Stomach (tissue), 9 donors: Measurements from ENCODE around the gene CALHM3. TPM values are rescaled to one million over a fixed set of nuclear protein-coding genes. Genes with fewer than 3 reads are reported as not detected.
A peak's percentile ranks its signal among the peaks of the same experiment; 100 is the strongest.

Source experiments
- DNase-seq, 2 donors: peaks; one replicate each; pipeline versions ENCODE4 v3.0.0 to v3.0.0-alpha.2; 2013 to 2019
- H3K27ac ChIP-seq, 5 donors: fragments of 200-600 bp in 4 of 5; sonication (generic) in 4 of 5; one replicate each; pipeline ENCODE4 v1.5.1; 2013 to 2019; ENCODE audit warnings: mild to moderate bottlenecking in 1 of 5, moderate library complexity in 1 of 5
- H3K27me3 ChIP-seq, 3 donors: fragments of 200-600 bp; sonication (generic); one replicate each; pipeline ENCODE4 v1.5.1; 2017 to 2019; ENCODE audit warnings: mixed run types in 1 of 3
- H3K36me3 ChIP-seq, 4 donors: fragments of 200-600 bp; sonication (generic); 1 replicate in 3 of 4; 2 replicates in 1 of 4; pipeline ENCODE4 v1.5.1; 2016 to 2019
- H3K4me1 ChIP-seq, 4 donors: fragments of 200-600 bp; sonication (generic); one replicate each; pipeline ENCODE4 v1.5.1; 2016 to 2019
- H3K4me3 ChIP-seq, 4 donors: fragments of 200-600 bp; sonication (generic) in 3 of 4; one replicate each; pipeline ENCODE4 v1.5.1; 2016 to 2019; ENCODE audit warnings: mild to moderate bottlenecking in 1 of 4
- H3K9me3 ChIP-seq, 4 donors: fragments of 200-600 bp; sonication (generic); one replicate each; pipeline ENCODE4 v1.5.1; 2016 to 2019
- EP300 ChIP-seq: sonication (generic); formaldehyde crosslinking; IDR thresholded peaks from one replicate; pipeline ENCODE4 v1.6.1; 2017; ENCODE audit warnings: antibody characterized with exemption
- POLR2A ChIP-seq, 4 donors: fragments of 450-650 bp; IDR thresholded peaks; one replicate each; pipeline ENCODE4 v1.6.1; 2016; ENCODE audit warnings: antibody characterized with exemption in 4 of 4, control low read depth in 2 of 4, mild to moderate bottlenecking in 1 of 4, moderate library complexity in 1 of 4
- POLR2AphosphoS5 ChIP-seq, 3 donors: sonication (generic); formaldehyde crosslinking; IDR thresholded peaks; one replicate each; pipeline ENCODE4 v1.6.1; 2016; ENCODE audit warnings: antibody characterized with exemption in 3 of 3
- WGBS, 5 donors: extraction: QIAGEN DNeasy Blood & Tissue Kit in 3 of 5; methylation state at CpG; one replicate each; pipeline versions ENCODE4 v1.1.5 to v1.1.7; 2013 to 2018; 5-methylcytosine and 5-hydroxymethylcytosine counted together
- intact Hi-C: fragments of 100-400 bp; cut with DNase I; formaldehyde crosslinking; loops from one replicate; pipeline ENCODE4 v1.15.1; 2023; ENCODE audit warnings: low total_unique reads
- polyA plus RNA-seq, 3 donors: library from polyadenylated mRNA; stranded (reverse); fragments of 200-250 nt; gene quantifications; one replicate each; pipeline ENCODE4 v1.2.3, GENCODE V29; 2013
- total RNA-seq, 5 donors: library from RNA; depleted of rRNA; stranded (reverse); fragments of >200 nt; gene quantifications; one replicate each; pipeline versions ENCODE4 v1.1.0 to v1.2.3, GENCODE V29; 2014 to 2016
- TF ChIP-seq, protein P1 (sequence below), 7 experiments: fragments of 450-650 bp in 4 of 7; fragments of 200-600 bp in 3 of 7; sonication (generic) in 3 of 7; IDR thresholded peaks; one replicate each; pipeline ENCODE4 v1.5.1; 2016 to 2019; ENCODE audit warnings: antibody characterized with exemption in 7 of 7, control low read depth in 2 of 7, mild to moderate bottlenecking in 1 of 7
- donor health status: healthy with polysubstance abuse.
- donor health status: Bipolar disorder and iron deficiency.
- donor health status: healthy.

CALHM3 gene
- total and polyA plus RNA-seq, 8 donors = not detected

DNA sequence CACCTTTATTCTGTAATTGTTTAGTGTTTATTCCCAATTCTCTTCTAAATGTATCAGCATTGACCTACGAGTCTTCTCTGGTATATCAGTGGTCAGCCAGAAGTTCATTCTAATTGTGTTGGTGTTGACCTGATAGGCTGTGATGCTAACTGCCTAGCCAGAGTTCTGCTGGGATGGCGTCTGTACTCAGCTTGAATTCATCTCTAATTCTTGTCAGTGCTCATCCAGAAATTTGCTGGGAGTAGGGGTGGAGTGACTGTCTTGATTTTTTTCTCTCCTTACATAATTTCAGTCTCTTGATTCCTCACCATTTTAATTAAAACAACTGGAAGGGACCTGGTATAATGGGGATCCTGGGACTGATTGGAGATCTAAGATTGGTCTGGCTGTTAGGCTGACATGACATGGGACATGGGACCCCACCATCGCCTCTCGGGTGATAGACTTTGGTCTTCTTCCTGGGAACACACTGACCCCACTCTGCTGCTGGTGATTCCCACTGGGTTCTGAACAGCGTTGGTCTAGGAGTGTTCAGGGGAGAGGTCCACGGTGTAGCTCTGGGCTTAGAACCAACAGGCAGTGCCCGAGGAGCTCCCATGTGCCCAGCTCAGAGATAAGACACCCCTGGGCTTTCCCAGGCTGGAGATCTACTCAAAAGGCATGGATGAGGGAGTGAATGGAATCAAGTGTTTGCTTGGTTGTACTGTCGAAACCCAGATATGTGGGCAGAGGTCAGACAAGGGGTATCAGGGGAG lies 18.3 kb upstream of the CALHM3 start:
- TF ChIP-seq, protein P1, sequence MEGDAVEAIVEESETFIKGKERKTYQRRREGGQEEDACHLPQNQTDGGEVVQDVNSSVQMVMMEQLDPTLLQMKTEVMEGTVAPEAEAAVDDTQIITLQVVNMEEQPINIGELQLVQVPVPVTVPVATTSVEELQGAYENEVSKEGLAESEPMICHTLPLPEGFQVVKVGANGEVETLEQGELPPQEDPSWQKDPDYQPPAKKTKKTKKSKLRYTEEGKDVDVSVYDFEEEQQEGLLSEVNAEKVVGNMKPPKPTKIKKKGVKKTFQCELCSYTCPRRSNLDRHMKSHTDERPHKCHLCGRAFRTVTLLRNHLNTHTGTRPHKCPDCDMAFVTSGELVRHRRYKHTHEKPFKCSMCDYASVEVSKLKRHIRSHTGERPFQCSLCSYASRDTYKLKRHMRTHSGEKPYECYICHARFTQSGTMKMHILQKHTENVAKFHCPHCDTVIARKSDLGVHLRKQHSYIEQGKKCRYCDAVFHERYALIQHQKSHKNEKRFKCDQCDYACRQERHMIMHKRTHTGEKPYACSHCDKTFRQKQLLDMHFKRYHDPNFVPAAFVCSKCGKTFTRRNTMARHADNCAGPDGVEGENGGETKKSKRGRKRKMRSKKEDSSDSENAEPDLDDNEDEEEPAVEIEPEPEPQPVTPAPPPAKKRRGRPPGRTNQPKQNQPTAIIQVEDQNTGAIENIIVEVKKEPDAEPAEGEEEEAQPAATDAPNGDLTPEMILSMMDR (IDR thresholded peaks at IDR 0.05) = no peak
- TF ChIP-seq POLR2AphosphoS5 (IDR thresholded peaks at IDR 0.05) (no peak), POLR2A (IDR thresholded peaks at IDR 0.05) (no peak), EP300 (no peak)
- intact Hi-C loops = no loop called here
- no peak for DNase-seq
- peaks cover 16 to 22% (median 19%) of the 10 kb centered on the region in 4 donors for H3K4me1 ChIP-seq
- no peaks in the 10 kb centered on the region for H3K36me3 ChIP-seq
- 70 to 84% (median 74%) methylated on average over 8 of the region's 8 CpGs for WGBS, 5 donors
- no peak overlapping the region for H3K27ac ChIP-seq
- H3K4me3 ChIP-seq = no peak overlapping the region
- H3K9me3 ChIP-seq = no peaks in the 10 kb centered on the region
- H3K27me3 ChIP-seq = peaks cover 10 to 69% (median 39%) of the 10 kb centered on the region in 3 donors

DNA sequence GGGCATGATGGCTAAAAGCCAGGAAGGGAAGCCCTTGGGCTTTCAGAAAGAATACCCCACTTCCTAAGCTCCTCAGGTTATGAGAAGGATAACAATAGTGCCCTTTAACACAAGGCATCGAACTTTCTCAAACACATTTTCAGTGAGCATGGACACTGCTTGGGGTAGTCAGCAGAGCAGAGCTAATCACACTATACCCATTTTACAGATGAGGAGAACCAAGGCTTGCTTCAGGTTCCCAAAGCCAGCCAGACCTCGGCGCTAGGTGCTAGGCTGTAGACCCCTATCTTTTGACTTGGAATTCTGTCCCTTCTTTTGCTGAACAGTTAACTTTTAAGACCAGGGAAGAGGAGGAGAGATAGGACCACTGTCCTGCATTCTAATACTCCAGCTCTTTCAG lies 16.3 kb upstream of the CALHM3 start:
- intact Hi-C loops = no loop called here
- Histone ChIP-seq H3K36me3 (no peaks in the 10 kb centered on the region), H3K4me1 (peaks cover 16 to 26% (median 19%) of the 10 kb centered on the region in 4 donors), H3K4me3 (no peak overlapping the region), H3K9me3 (no peaks in the 10 kb centered on the region), H3K27me3 (peaks cover 10 to 62% (median 39%) of the 10 kb centered on the region in 3 donors), H3K27ac (no peak overlapping the region)
- no peak for DNase-seq
- 80 to 94% (median 90%) methylated on average over 3 of the region's 3 CpGs for WGBS, 5 donors
- TF ChIP-seq POLR2AphosphoS5 (IDR thresholded peaks at IDR 0.05) = no peak
- no peak for TF ChIP-seq POLR2A (IDR thresholded peaks at IDR 0.05)
- no peak for TF ChIP-seq EP300
- TF ChIP-seq, protein P1 (IDR thresholded peaks at IDR 0.05) = no peak

DNA sequence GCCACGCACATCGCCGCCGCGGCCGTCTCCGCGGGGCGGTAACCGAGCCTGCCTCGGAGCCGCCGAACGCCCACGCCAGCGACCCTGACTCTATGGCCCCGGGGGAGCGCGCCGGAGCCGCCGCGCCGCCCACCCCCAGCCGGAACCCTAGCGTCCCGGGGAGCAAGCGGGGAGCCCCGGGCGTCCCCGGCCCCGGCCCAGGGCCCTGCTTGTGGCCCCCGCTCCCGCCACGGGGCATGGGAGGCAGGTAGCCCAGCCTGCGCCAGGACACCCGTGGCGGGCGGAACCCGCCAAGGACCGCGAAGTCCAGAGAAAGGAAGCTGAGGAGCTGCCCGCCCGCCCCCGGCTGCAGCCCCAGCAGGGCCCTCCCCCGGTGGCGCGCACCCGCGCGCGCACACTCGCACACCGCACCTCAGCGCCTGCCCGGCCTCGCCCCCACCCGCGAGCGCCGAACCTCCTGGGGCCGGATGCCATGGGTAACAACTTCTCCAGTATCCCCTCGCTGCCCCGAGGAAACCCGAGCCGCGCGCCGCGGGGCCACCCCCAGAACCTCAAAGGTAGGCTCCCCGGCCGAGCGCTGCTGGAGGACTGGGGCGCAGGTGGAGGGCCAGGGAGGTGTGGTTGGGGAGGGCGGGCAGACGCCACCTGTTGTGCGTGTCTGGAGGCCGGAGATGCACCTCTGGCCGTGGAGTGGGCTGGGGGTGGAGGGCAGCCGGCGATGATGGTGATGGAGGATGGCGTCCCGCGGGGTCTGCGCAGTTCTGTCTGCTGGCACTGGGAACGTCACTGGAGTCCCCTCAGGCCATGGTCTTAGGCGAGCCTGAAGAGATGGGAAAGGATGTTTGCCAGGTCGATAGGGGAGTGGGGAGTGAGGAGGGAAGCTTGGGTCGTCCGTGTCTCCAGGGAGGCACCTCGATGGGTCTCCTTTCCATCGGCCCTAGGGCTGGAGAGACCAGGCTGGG lies 15.2 kb upstream of the CALHM3 start:
- Histone ChIP-seq H3K27ac (peak overlapping the region in 1 of 5 donors; percentile 29), H3K4me3 (peak overlapping the region; percentile 53 to 84 (median 72)), H3K36me3 (no peaks in the 10 kb centered on the region), H3K4me1 (peaks cover 16 to 26% (median 19%) of the 10 kb centered on the region in 4 donors), H3K9me3 (no peaks in the 10 kb centered on the region), H3K27me3 (peaks cover 10 to 53% (median 34%) of the 10 kb centered on the region in 3 donors)
- intact Hi-C loops = no loop called here
- TF ChIP-seq POLR2AphosphoS5 (IDR thresholded peaks at IDR 0.05) (no peak), EP300 (no peak), POLR2A (IDR thresholded peaks at IDR 0.05) (no peak)
- TF ChIP-seq, protein P1 (IDR thresholded peaks at IDR 0.05) = no peak
- peak in 1 of 2 donors; percentile 79 for DNase-seq
- WGBS, 5 donors = 1 to 11% (median 3%) methylated on average over 11 to 91 of the region's 92 CpGs

DNA sequence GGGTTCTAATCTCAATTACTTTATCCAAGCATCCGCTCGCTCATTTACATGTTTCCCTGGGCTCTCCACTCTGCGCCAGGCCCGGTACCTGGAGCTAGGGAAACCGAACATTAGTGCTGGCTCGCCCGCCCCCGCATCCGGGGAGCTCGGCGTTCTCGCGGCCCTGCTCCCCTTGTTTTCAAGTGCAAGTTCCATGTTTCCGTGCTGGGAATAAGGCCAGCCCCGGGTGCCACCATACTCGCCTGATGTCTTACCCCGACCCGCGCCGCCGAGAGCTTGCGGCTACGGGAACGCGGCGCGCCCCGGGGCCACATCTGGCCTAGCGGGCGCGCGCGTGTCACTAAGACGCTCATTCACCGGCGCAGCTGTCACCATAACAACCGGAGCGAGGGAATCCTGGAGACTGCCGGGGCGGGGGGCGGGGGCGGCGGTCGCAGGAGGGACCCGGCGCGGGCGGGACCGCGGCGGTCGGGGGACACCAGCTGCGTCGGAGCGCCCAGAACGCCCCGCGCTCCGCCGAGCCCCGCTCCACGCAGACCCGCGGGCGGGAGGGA lies 14.4 kb upstream of the CALHM3 start, which contains the start of gene NEURL1:
NEURL1 (plus strand) TSS at position 344 of the 554 bp plus-strand sequence. CDS start 683 bp downstream, outside the sequence.
- TF ChIP-seq, protein P1 (IDR thresholded peaks at IDR 0.05) = no peak
- no peak for TF ChIP-seq POLR2A (IDR thresholded peaks at IDR 0.05)
- TF ChIP-seq EP300 = no peak
- TF ChIP-seq POLR2AphosphoS5 (IDR thresholded peaks at IDR 0.05) = no peak
- no peaks in the 10 kb centered on the region for H3K36me3 ChIP-seq
- peak within 1 kb of the TSS; percentile 53 to 84 (median 72) for H3K4me3 ChIP-seq
- H3K27me3 ChIP-seq = peaks cover 10 to 53% (median 34%) of the 10 kb centered on the region in 3 donors
- H3K9me3 ChIP-seq = no peaks in the 10 kb centered on the region
- peak in 1 of 2 donors; percentile 84 for DNase-seq
- peak within 1 kb of the TSS in 1 of 5 donors; percentile 29 for H3K27ac ChIP-seq
- 1 to 8% (median 3%) methylated on average over 24 to 65 of the region's 65 CpGs for WGBS, 5 donors
- peaks cover 16 to 26% (median 19%) of the 10 kb centered on the region in 4 donors for H3K4me1 ChIP-seq
- intact Hi-C loops = no loop called here
